Endodermal cell (in vitro differentiated cells): ENCODE results near the gene NOVA2. TPM values are rescaled to one million over a fixed set of nuclear protein-coding genes. Genes with fewer than 3 reads are reported as not detected.

Experiments
- DNase-seq: peaks from one replicate; pipeline ENCODE4 v3.0.0-alpha.2; 2017
- H3K27ac ChIP-seq: 2 replicates; pipeline ENCODE4 v1.5.1; 2013; ENCODE audit warnings: mild to moderate bottlenecking, low read depth, low read length, moderate library complexity
- H3K27me3 ChIP-seq: 2 replicates; pipeline ENCODE4 v1.6.1; 2013; ENCODE audit warnings: mild to moderate bottlenecking, low read length, moderate library complexity; ENCODE audit not compliant: insufficient read depth, control insufficient read depth, poor library complexity, severe bottlenecking
- H3K36me3 ChIP-seq: 2 replicates; pipeline ENCODE4 v1.7.0; 2013; ENCODE audit warnings: mild to moderate bottlenecking, low read length, moderate library complexity; ENCODE audit not compliant: control insufficient read depth, insufficient read depth
- H3K4me1 ChIP-seq: one replicate; pipeline ENCODE4 v1.7.0; 2013; ENCODE audit warnings: low read length; ENCODE audit not compliant: control insufficient read depth, insufficient read depth
- H3K4me3 ChIP-seq: 2 replicates; pipeline ENCODE4 v1.5.1; 2013; ENCODE audit warnings: mild to moderate bottlenecking, low read length, moderate library complexity
- H3K9ac ChIP-seq: 2 replicates; pipeline ENCODE4 v1.6.1; 2013; ENCODE audit warnings: mild to moderate bottlenecking, low read length, moderate library complexity; ENCODE audit not compliant: poor library complexity, severe bottlenecking; ENCODE audit errors: extremely low read depth
- H3K9me3 ChIP-seq: 2 replicates; pipeline ENCODE4 v1.6.1; 2013; ENCODE audit warnings: mild to moderate bottlenecking, low read length, moderate library complexity; ENCODE audit not compliant: control insufficient read depth
- H3K27ac Mint-ChIP-seq: 2 replicates; pipeline ENCODE4 v1.8.0; 2020; ENCODE audit warnings: mixed read lengths
- H3K27me3 Mint-ChIP-seq: 2 replicates; pipeline ENCODE4 v1.8.0; 2021; ENCODE audit warnings: mild to moderate bottlenecking, mixed read lengths; ENCODE audit not compliant: insufficient read depth
- H3K36me3 Mint-ChIP-seq: 2 replicates; pipeline ENCODE4 v1.8.0; 2020; ENCODE audit warnings: low read depth, mixed read lengths
- H3K4me1 Mint-ChIP-seq: 2 replicates; pipeline ENCODE4 v1.8.0; 2020; ENCODE audit warnings: mixed read lengths
- H3K4me3 Mint-ChIP-seq: 2 replicates; pipeline ENCODE4 v1.8.0; 2020; ENCODE audit warnings: mild to moderate bottlenecking, moderate library complexity, mixed read lengths
- H3K9me3 Mint-ChIP-seq: 2 replicates; pipeline ENCODE4 v1.8.0; 2020; ENCODE audit warnings: mild to moderate bottlenecking, mixed read lengths
- CTCF ChIP-seq: fragments of 200-600 bp; sonication (generic); conservative IDR thresholded peaks from 2 replicates; pipeline ENCODE4 v1.5.0; 2021; ENCODE audit warnings: antibody characterized with exemption, mild to moderate bottlenecking
- WGBS, 2 experiments: methylation state at CpG; one replicate each; pipeline versions ENCODE4 v1.1.5 to v1.1.7; 2013; ENCODE audit warnings: missing lambda C conversion rate in 2 of 2, mixed read lengths in 1 of 2; ENCODE audit not compliant: insufficient coverage in 1 of 2, insufficient read length in 1 of 2; 5-methylcytosine and 5-hydroxymethylcytosine counted together
- total RNA-seq, 2 donors: library from RNA; stranded (reverse); fragmentation: NEBNext Ultra II Directional in 1 of 2; extraction: Animal tissue kit (Norgen Biotek cat#: 25700) in 1 of 2; gene quantifications; 2 replicates in 1 of 2; 3 replicates in 1 of 2; pipeline ENCODE4 v1.2.1, GENCODE V29; 2021

The NOVA2 gene
- total RNA-seq, 2 donors from 2014 or later = 0.64 to 0.91 TPM

GRCh38 chr19:46017874-46018675, 44.4 kb upstream of the NOVA2 start:
- no peak for TF ChIP-seq CTCF
- peaks cover 33% of the 10 kb centered on the region for H3K27me3 Mint-ChIP-seq
- H3K27ac ChIP-seq = no peak overlapping the region
- no peak overlapping the region for H3K4me3 Mint-ChIP-seq
- no peak for DNase-seq
- no peak overlapping the region for H3K9ac ChIP-seq
- no peaks in the 10 kb centered on the region for H3K9me3 Mint-ChIP-seq
- no peak overlapping the region for H3K27ac Mint-ChIP-seq
- H3K4me3 ChIP-seq = no peak overlapping the region
- WGBS, 2 experiments = 91 to 96% methylated on average over 6 to 12 of the region's 15 CpGs
- H3K4me1 ChIP-seq = no peaks in the 10 kb centered on the region
- H3K36me3 Mint-ChIP-seq = peaks cover 3% of the 10 kb centered on the region
- H3K36me3 ChIP-seq = no peaks in the 10 kb centered on the region
- H3K9me3 ChIP-seq = no peaks in the 10 kb centered on the region
- peaks cover 34% of the 10 kb centered on the region for H3K27me3 ChIP-seq
- peaks cover 11% of the 10 kb centered on the region for H3K4me1 Mint-ChIP-seq

GRCh38 chr19:46017095-46017429, 43.4 kb upstream of the NOVA2 start:
- no peak overlapping the region for H3K27ac Mint-ChIP-seq

GRCh38 chr19:46016426-46017094, 42.9 kb upstream of the NOVA2 start:
- no peaks in the 10 kb centered on the region for H3K9me3 ChIP-seq
- no peak overlapping the region for H3K27ac ChIP-seq
- peak overlapping the region; percentile 70 for H3K4me3 ChIP-seq
- no peaks in the 10 kb centered on the region for H3K36me3 ChIP-seq
- H3K27me3 ChIP-seq = peaks cover 38% of the 10 kb centered on the region
- DNase-seq = peak; percentile 96
- 3 to 4% methylated on average over 23 to 48 of the region's 48 CpGs for WGBS, 2 experiments
- no peaks in the 10 kb centered on the region for H3K9me3 Mint-ChIP-seq
- peaks cover 38% of the 10 kb centered on the region for H3K27me3 Mint-ChIP-seq
- H3K4me1 ChIP-seq = no peaks in the 10 kb centered on the region
- H3K9ac ChIP-seq = no peak overlapping the region
- H3K4me3 Mint-ChIP-seq = peak overlapping the region; percentile 48
- H3K4me1 Mint-ChIP-seq = peaks cover 11% of the 10 kb centered on the region
- H3K27ac Mint-ChIP-seq = peak overlapping the region; percentile 30
- TF ChIP-seq CTCF = peak; percentile 93
- peaks cover 3% of the 10 kb centered on the region for H3K36me3 Mint-ChIP-seq

More at GRCh38 chr19:46017095-46017429, 43.4 kb upstream of the NOVA2 start:
- no peaks in the 10 kb centered on the region for H3K36me3 ChIP-seq
- H3K36me3 Mint-ChIP-seq = peaks cover 3% of the 10 kb centered on the region
- TF ChIP-seq CTCF = peak; percentile 8
- no peaks in the 10 kb centered on the region for H3K9me3 Mint-ChIP-seq
- peaks cover 38% of the 10 kb centered on the region for H3K27me3 ChIP-seq
- H3K27me3 Mint-ChIP-seq = peaks cover 38% of the 10 kb centered on the region
- H3K4me3 Mint-ChIP-seq = no peak overlapping the region
- H3K4me1 ChIP-seq = no peaks in the 10 kb centered on the region
- DNase-seq = no peak
- no peak overlapping the region for H3K4me3 ChIP-seq
- no peak overlapping the region for H3K9ac ChIP-seq
- H3K9me3 ChIP-seq = no peaks in the 10 kb centered on the region
- H3K4me1 Mint-ChIP-seq = peaks cover 11% of the 10 kb centered on the region
- H3K27ac ChIP-seq = no peak overlapping the region
- 70 to 76% methylated on average over 2 to 7 of the region's 7 CpGs for WGBS, 2 experiments
